Activated naive CD4-positive, alpha-beta T cell treated with anti-CD3 and anti-CD28 coated beads, Interleukin-2, amount 50 U/mL, for 72 hours (primary cell): ENCODE results near the gene TSPO. TPM values are rescaled to one million over a fixed set of nuclear protein-coding genes. Genes with fewer than 3 reads are reported as not detected.

Experiments used
- ATAC-seq, 2 donors: fragments of 150-1000 bp; cut with Tn5 transposase; 2 replicates each; pipeline ENCODE4 v1.10.0; 2021; ENCODE audit warnings: mild to moderate bottlenecking in 2 of 2, moderate library complexity in 2 of 2
- DNase-seq, 2 donors: peaks; one replicate each; pipeline ENCODE4 v3.0.0; 2021 to 2022; ENCODE audit warnings: low spot score in 2 of 2
- H3K27ac Mint-ChIP-seq, 2 donors: one replicate each; pipeline ENCODE4 v1.8.0; 2022; ENCODE audit warnings: mild to moderate bottlenecking in 2 of 2, mixed read lengths in 2 of 2
- H3K36me3 Mint-ChIP-seq, 2 donors: one replicate each; pipeline ENCODE4 v1.8.0; 2022; ENCODE audit warnings: mixed read lengths in 2 of 2
- H3K9me3 Mint-ChIP-seq, 2 donors: one replicate each; pipeline ENCODE4 v1.8.0; 2022; ENCODE audit warnings: mixed read lengths in 2 of 2
- total RNA-seq, 2 donors: library from RNA; stranded (reverse); gene quantifications; one replicate each; pipeline ENCODE4 v1.2.3, GENCODE V29; 2022

Gene TSPO
- total RNA-seq, 2 donors from 2014 or later: 145 to 159 TPM

- no peak overlapping the region for H3K27ac Mint-ChIP-seq
- H3K9me3 Mint-ChIP-seq: no peaks in the 10 kb centered on the region
- ATAC-seq: no peak
- no peaks in the 10 kb centered on the region for H3K36me3 Mint-ChIP-seq
- no peak for DNase-seq
Measured at GRCh38 chr22:43210631-43211515, 59.5 kb downstream of the TSPO start.

- Mint-ChIP-seq H3K36me3 (no peaks in the 10 kb centered on the region), H3K27ac (no peak overlapping the region), H3K9me3 (no peaks in the 10 kb centered on the region)
- DNase-seq: no peak
- no peak for ATAC-seq
Measured at GRCh38 chr22:43211941-43212433, 60.6 kb downstream of the TSPO start.

GRCh38 chr22:43212434-43212952 lies 61.1 kb downstream of the TSPO start:
- no peak overlapping the region for H3K27ac Mint-ChIP-seq
- no peak for DNase-seq

More at GRCh38 chr22:43212434-43212952, 61.1 kb downstream of the TSPO start:
- Mint-ChIP-seq H3K36me3 (no peaks in the 10 kb centered on the region), H3K9me3 (no peaks in the 10 kb centered on the region)
- no peak for ATAC-seq

Other genes with a start within 250 kb of the TSPO start
- 10 to 100 TPM; 25.6 to 28.2 TPM for gene PACSIN2, start 136.4 kb upstream of the TSPO start, total RNA-seq
- 1 to 10 TPM; 5.6 to 6.0 TPM for gene TTLL1, start 62.2 kb upstream of the TSPO start, total RNA-seq
- gene BIK, start 40.8 kb upstream of the TSPO start, total RNA-seq: 1 to 10 TPM in 1 of 2 donors, under 1 TPM in 1; 0.98 to 1.4 TPM
- 10 to 100 TPM in 1 of 2 donors, 1 to 10 TPM in 1; 6.0 to 19.4 TPM for gene MCAT, start 8.2 kb upstream of the TSPO start, total RNA-seq
- 10 to 100 TPM; 34.3 to 75.0 TPM for gene TTLL12, start 35.6 kb downstream of the TSPO start, total RNA-seq
- gene SCUBE1, start 191.8 kb downstream of the TSPO start, total RNA-seq: under 1 TPM in 1 of 2 donors, not detected in 1; 0.39 TPM